ENCODE data around the gene MAP2K5.
A peak's percentile ranks its signal among the peaks of the same experiment; 100 is the strongest.

MAP2K5 gene

DNA sequence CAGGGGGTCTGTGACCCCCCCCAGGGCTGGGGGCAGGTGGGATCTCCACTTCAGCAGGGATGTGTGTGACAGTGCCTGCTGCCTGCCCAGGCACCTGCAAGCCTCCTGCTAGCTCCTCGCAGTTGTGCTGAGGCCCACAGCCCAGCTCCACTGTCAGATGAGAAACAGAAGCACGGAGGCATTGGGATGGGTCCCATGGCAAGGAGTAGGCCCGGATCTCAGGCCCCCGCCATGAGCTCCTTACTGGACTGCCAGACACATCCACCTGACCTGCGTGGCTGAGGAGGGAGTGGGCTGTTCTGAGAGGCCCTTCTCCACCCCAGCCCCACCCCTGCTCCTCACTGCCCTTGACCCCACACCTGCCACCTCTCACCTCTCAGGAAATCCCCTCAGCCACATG is 264.6 kb downstream of the MAP2K5 start:
- no peak for TF ChIP-seq CTCF (conservative IDR thresholded peaks at IDR 0.05)
- peak overlapping the region; percentile 79 for H3K27ac ChIP-seq

- no peak for TF ChIP-seq CTCF (conservative IDR thresholded peaks at IDR 0.05)
Observed at GRCh38 chr15:67807836-67808235, 265.3 kb downstream of the MAP2K5 start.

GRCh38 chr15:67808821-67809220 is 266.3 kb downstream of the MAP2K5 start:
- no peak for TF ChIP-seq CTCF (conservative IDR thresholded peaks at IDR 0.05)
- no peak overlapping the region for H3K27ac ChIP-seq

More at GRCh38 chr15:67807836-67808235, 265.3 kb downstream of the MAP2K5 start:
- no peak overlapping the region for H3K27ac ChIP-seq

GRCh38 chr15:67809441-67809840 is 266.9 kb downstream of the MAP2K5 start:
- TF ChIP-seq CTCF (conservative IDR thresholded peaks at IDR 0.05), result no peak
- H3K27ac ChIP-seq, result no peak overlapping the region

GRCh38 chr15:67809866-67810265 is 267.4 kb downstream of the MAP2K5 start:
- TF ChIP-seq CTCF (conservative IDR thresholded peaks at IDR 0.05), result no peak
- no peak overlapping the region for H3K27ac ChIP-seq

DNA sequence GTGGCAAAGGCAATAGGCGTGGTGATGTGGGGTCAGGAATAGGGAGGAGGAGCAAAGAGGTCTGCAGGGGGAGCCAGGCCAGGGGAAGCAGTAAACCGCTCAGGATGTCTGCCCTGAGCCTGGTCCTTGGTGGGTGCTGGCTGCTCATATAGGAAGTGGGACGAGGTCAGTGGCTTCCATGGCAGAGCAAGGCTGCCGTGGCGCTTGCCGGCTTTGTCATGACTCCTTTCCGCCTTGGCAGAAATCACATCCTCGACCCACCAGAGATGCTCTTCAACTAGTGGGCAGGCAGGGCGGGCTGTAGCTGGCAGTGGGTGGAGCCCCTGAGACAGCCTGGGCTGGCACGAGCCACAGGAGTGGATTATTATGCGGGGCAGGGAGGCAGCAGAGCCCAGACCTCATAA is 269.7 kb downstream of the MAP2K5 start:
- TF ChIP-seq CTCF (conservative IDR thresholded peaks at IDR 0.05), result no peak
- H3K27ac ChIP-seq, result no peak overlapping the region

DNA sequence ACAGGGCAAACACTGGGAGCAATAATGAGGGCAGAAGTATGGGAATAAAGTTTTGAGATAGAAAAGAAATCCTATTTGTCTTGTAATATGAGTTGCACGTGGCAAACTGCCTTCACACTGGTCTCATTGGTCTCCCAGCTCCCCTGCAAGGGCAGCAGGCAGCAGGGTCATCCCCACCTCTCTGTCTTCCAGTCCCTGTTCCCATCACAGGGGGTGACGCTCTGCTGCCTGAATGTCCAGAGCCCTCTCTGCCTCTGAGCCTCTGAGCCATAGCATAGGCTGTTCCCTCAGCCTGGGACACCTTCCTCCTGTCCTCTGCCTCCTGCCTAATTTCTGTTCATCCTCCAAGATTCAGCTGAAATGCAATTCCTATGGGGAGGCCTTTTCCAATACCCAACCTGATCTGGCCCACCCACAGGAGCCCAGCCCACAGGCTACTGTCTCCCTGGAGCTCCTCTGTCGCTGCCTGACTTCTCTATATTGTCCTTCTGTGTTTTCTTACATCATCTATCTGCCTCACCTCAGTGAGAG is 270.7 kb downstream of the MAP2K5 start:
- no peak for TF ChIP-seq CTCF (conservative IDR thresholded peaks at IDR 0.05)
- H3K27ac ChIP-seq, result peak overlapping the region; percentile 40; the same call in 1 of the 2 replicates
